GM21717 (cell line): ENCODE measurements around the gene PML.

ENCODE experiments used
- ATAC-seq: cut with Tn5 transposase; IDR thresholded peaks from one replicate; pipeline ENCODE4 v1.9.1; 2021; ENCODE audit warnings: mild to moderate bottlenecking, moderate library complexity; ENCODE audit not compliant: unreplicated experiment

PML gene

DNA sequence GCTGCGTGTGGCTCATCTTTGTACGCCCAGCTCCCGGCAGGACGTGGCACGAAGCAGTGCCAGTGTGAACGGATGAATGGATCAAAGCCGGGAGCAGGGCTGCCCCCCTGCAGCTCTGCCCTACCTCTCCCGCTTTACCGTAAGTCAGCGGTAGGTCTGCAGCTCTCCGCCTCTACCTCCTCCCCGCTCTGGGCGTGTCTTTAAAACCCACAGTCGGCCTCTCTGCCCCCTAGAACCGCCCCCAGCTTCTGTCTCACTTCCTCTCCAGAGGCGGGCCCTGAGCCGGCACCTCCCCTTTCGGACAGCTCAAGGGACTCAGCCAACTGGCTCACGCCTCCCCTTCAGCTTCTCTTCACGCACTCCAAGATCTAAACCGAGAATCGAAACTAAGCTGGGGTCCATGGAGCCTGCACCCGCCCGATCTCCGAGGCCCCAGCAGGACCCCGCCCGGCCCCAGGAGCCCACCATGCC, at the start of gene PML:
TSS of gene PML (plus strand) at position 304 of the 471 bp plus-strand sequence. CDS start at position 401, 97 bp downstream.
- peak; percentile 68 for ATAC-seq

DNA sequence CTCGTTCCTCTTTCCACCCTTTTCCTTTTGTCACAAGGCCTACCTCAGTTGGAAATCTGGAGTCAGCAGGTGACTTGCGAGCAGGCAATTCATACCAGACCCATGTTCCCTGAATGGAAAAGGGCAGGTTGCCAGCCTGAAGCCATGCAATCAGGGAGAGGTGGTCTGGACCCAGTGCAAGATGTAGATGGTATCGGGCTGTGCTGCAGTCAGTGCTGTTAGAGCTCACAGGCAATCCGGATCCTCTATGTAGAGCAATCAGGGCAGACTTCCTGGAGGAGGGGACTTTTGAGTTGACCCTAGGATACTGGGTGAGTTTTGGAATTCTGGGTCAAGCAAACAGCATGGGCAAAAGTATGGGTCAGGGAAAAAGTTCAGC, 49.4 kb upstream of the PML start:
- no peak for ATAC-seq

DNA sequence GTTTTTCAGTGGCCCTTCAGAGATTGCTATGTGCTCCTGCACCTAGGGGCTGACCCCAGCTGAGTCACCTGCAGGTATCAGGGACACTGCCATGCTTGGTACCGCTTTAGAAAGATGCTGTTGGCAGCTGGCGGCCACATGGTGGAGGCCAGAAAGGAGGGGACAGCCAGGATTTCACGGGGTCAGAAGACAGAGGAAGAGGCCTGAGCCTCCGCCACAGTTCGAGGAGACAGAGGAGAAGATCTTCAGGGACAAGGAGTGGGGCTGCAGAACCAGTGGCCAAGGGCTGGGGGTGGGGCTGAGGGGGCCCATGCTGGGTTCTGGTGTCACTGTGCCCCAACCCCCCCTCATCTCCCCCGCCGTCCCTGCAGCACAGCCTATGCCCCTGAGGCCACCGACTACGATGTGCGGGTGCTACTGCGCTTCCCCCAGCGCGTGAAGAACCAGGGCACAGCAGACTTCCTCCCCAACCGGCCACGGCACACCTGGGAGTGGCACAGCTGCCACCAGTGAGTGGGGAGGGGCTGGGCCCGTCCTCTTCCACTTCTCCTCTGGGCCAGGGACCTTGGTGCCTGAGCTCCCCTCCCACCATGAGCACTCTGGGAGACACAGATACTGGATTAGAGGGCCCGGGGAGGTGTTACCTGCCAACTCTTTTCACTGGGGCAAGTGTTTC, 48.3 kb upstream of the PML start:
- ATAC-seq: no peak

DNA sequence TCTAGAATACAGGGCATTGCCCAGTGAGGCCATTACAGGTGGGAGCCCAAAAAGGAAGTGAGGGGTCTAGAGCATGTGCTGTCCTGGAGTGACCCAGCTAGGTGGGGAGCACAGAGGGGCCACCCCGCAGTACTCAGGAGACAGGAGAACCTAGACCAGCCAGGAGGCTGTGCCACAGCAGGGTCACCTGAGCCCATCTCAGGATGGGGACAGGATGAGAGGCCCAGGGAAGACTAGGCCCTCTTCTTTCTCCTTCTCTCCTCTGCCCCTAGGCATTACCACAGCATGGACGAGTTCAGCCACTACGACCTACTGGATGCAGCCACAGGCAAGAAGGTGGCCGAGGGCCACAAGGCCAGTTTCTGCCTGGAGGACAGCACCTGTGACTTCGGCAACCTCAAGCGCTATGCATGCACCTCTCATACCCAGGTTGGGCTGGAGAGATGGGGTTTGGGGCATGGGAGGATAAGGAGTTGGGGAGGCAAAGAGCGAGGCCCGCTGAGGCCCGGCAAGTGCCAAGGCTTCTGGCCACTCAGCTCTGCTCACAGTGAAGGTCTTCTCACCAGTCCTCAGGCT, 47.6 kb upstream of the PML start:
- ATAC-seq: no peak

- ATAC-seq: no peak
These were observed 46.9 kb upstream of the PML start for GRCh38 chr15:73947651-73948050.

- ATAC-seq: no peak
These were observed 46.1 kb upstream of the PML start for GRCh38 chr15:73948396-73948795.

GRCh38 chr15:73948982-73949381, 45.5 kb upstream of the PML start:
- no peak for ATAC-seq

GRCh38 chr15:73949496-73949895, 45.0 kb upstream of the PML start:
- no peak for ATAC-seq

DNA sequence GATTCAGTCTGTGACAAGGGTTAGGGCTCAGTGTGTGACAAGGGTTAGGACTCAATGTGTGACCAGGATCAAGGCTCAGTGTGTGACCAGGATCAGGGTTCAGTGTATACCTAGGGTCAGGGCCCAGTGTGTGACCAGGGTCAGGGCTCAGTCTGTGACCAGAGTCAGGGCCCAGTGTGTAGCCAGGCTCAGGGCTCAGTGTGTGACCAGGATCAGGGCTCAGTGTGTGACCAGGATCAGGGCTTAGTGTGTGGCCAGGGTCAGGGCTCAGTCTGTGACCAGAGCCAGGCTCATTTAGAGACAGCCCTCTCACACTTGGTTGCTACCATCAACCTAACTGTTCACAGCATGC, 44.1 kb upstream of the PML start:
- ATAC-seq: no peak

DNA sequence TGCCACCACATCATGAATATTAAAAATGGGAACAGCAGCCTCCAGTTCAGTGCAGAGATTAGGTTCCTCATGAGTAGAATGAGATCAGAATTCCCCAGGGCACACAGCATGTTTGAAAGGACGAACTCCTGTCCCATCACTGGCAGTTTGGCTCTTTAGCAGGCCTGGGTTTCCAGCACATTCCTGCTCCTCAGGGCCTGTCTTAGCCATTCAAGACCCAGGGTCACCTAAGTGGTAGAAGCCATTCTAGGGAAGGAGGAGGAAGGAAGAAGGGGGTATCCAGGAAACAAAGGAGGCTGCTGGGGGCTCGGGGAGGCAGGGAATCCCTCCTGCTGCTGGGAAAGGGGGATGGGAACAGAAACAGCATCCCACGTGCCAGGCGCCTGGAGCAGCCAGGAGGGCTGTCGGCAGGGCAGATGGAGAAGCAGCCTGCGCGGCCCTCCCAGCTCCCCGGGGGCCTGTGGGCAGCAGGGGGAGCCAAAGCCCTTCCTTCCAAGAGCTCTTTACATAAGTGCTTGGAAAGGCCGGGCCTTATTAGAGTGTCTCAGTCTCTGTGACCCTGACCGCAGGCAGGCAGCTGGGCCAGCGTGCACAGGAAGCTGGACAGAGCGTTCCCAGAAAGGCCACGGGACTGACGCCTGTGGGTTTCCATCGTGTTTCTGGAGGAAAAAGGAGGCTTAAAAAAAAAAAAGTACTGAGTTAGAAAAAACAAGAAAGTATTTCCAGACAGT, 43.5 kb upstream of the PML start:
- ATAC-seq: no peak

- no peak for ATAC-seq
These were observed 42.9 kb upstream of the PML start for GRCh38 chr15:73951601-73952000.

DNA sequence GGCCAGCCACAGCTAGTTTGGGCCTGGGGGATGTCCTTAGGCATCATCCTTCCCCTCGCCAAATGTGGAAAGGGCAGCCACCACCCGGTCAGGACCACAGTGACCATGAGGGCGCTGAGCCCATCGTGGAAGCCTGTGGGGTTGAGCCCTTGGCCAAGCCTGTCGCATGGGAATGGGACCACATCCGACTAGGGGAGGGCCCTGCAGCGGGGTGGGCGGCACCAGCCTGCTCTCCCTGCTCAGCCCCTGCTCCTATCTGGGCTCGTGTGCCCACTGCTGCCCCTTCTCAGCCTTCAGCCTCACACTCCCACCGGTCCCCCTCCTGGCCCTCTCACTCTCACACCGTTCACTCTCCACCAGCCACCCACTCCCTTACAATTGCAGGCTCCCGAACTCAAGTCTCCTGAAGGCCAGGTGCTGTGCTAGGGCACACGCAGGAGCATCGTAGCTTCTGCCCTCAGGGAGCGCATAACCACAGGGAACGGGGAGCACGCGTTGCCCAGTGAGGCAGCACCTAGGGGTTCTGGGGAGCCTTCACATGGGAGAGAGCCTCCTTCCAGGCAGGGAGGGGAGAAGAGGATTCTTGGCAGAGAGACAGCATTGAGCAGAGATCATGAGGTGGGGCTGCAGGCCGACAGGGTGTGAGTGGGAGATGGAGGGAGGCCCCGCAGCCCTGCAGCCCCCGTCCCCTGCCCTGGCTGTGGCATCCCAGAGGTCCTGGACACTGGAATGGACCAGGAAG, 42.2 kb upstream of the PML start:
- no peak for ATAC-seq

- no peak for ATAC-seq
These were observed 41.4 kb upstream of the PML start for GRCh38 chr15:73952913-73953750.

- ATAC-seq: no peak
These were observed 40.0 kb upstream of the PML start for GRCh38 chr15:73954188-73955145.

DNA sequence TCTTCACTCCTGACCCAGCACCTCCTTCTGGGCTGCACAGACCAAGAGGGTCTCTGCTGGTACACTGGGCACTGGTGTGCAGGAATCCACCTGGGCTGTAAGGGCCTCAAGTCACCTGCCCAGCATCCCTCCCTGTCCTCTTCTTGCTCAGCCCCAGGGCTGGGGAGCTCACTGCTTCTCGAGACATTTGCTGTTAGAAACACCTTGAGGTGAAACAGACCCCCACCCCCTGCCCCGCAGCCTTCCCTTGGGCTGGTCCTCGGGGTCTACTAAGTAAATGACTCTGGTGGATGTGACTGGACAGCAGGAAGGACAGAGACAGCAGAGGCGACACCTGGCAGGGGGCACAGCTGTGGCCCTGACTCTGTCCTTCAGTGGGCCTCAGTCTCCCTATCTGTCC, 39.2 kb upstream of the PML start:
- ATAC-seq: no peak

DNA sequence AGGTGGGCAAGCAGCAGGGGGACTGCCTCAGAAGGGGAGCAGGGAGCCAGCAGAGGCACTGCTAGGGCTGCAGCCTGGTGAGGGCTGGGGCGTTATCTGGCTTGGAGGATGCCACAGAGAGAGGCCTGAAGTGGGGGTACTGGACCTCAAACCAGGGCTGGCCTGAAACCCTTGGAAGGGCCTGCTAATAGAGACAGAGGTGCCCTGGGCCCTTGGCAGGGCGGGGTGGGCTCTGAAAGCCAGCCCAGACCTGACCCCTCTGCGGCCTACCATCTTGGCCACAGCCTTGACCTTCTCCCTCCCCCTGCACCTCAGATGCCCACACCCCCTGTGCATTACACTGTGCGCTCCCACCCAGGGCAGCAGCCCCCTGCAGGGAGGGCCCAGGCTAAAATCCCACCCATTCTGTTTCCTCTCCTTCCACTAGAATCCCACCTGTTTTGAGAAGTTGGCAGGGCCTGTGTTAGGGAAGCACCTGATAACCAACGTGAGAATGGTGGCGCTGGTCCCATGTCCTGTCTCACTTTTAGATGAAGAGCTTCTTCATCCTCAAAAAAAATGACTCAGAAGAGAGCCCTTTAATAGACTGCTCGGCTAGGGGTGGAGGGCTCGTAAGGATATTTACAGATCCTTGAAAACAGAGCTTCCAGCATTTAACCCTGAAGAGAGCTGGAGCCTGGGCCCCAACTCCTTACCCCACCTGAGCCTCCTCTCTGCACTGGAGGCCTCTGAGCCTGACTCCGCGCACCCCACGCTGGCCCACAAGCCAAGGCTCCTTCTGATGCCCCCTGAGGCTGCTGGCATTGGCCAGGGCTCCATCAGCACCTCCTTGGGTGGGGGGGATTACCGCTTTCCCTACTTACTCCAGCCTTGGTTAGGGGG, 38.4 kb upstream of the PML start:
- ATAC-seq: no peak

- ATAC-seq: no peak
These were observed 37.8 kb upstream of the PML start for GRCh38 chr15:73956743-73957135.

GRCh38 chr15:73957276-73957675, 37.2 kb upstream of the PML start:
- no peak for ATAC-seq

DNA sequence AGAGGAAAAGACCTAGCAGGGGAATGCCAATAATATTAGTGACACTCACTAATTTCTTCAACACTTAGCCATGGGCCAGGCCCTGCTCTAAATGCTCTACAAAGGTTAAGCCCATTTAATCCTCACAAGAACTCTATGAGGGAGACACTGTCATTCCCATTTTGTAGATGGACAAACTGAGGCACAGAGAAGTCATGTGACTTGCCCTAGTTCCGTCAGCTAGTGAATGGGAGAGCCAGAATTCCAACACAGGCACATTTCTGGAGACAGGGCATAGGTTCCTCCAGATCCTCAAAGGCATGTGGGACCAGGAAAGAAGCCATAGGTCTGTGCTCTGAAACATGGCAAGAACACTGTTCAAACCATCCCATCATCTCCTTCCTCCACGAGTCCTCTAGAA, 36.7 kb upstream of the PML start:
- no peak for ATAC-seq
